HUES64 (cell line): ENCODE results near the gene TSPAN17.

Experiments used
- H3K27ac ChIP-seq: 2 replicates; pipeline ENCODE4 v1.7.0; 2013; ENCODE audit warnings: low read depth, low read length, inconsistent platforms
- H3K27me3 ChIP-seq: 2 replicates; pipeline ENCODE4 v1.6.1; 2013; ENCODE audit warnings: mild to moderate bottlenecking, low read length; ENCODE audit not compliant: insufficient read depth
- H3K36me3 ChIP-seq: 2 replicates; pipeline ENCODE4 v1.6.1; 2013; ENCODE audit warnings: mild to moderate bottlenecking, low read length; ENCODE audit not compliant: insufficient read depth
- H3K4me1 ChIP-seq: 2 replicates; pipeline ENCODE4 v1.6.1; 2013; ENCODE audit warnings: mild to moderate bottlenecking, low read length, moderate library complexity; ENCODE audit not compliant: insufficient read depth
- H3K4me3 ChIP-seq: 2 replicates; pipeline ENCODE4 v1.5.1; 2013; ENCODE audit warnings: mild to moderate bottlenecking, low read length, moderate library complexity
- H3K9ac ChIP-seq: 2 replicates; pipeline ENCODE4 v1.6.1; 2013; ENCODE audit warnings: mild to moderate bottlenecking, low read depth, low read length
- H3K9me3 ChIP-seq: 2 replicates; pipeline ENCODE4 v1.6.1; 2013; ENCODE audit warnings: low read depth, low read length; ENCODE audit not compliant: insufficient read depth
- WGBS: fragments of 150-250, 120-280 bp; methylation state at CpG from one replicate; pipeline ENCODE4 v1.1.7; 2013; ENCODE audit warnings: missing lambda C conversion rate; 5-methylcytosine and 5-hydroxymethylcytosine counted together

TSPAN17 gene

DNA sequence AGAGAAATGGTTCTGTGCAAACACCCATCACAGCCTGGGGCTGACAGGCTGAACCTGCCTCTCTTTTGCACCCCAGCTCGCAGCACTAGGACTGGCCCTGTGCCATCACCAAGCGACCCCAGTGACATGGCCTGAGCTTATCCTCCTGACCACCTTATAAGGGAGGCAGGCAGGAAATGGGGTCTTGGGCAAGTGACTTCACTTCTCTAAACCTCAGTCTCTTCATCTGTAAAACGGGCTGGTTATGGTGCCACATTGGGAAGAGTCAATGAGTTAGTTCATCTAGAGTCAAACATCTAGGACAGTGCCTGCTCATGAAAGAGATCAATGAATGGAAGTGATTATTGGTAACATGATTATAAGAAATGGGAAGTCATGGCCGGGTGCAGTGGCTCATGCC is 23.1 kb upstream of the TSPAN17 start:
- H3K9ac ChIP-seq, result no peak overlapping the region
- no peak overlapping the region for H3K4me3 ChIP-seq
- 0 out of 2 replicates have a peak, but pooled peaks cover 5% of the 10 kb centered on the region for H3K4me1 ChIP-seq
- H3K9me3 ChIP-seq, result no peaks in the 10 kb centered on the region
- peaks cover 50% of the 10 kb centered on the region for H3K27me3 ChIP-seq
- 82% methylated on average over 4 of the region's 4 CpGs for WGBS
- H3K27ac ChIP-seq, result no peak overlapping the region
- no peaks in the 10 kb centered on the region for H3K36me3 ChIP-seq

DNA sequence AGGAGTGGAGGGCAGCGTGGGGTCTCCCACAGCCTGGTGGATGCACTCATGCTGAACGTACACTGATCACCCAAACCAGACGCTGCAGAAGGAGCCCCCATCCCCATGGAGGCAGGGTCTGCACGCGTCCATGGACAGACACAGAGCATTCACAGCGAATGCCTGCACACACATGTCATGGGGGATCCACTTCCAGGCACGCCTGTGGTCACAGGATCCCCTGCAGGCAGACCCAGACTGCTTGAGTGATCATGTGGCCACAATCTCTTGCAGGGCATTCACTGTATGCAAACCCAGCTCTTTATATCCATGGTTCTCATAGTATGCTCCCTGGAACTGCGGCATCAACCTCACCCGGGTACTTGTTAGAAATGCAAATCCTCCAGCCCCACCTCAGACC is 22.3 kb upstream of the TSPAN17 start:
- WGBS, result 77% methylated on average over 9 of the region's 9 CpGs
- Histone ChIP-seq H3K9me3 (no peaks in the 10 kb centered on the region), H3K4me1 (0 out of 2 replicates have a peak, but pooled peaks cover 6% of the 10 kb centered on the region), H3K36me3 (no peaks in the 10 kb centered on the region), H3K9ac (no peak overlapping the region), H3K27me3 (peaks cover 51% of the 10 kb centered on the region), H3K27ac (no peak overlapping the region), H3K4me3 (no peak overlapping the region)

DNA sequence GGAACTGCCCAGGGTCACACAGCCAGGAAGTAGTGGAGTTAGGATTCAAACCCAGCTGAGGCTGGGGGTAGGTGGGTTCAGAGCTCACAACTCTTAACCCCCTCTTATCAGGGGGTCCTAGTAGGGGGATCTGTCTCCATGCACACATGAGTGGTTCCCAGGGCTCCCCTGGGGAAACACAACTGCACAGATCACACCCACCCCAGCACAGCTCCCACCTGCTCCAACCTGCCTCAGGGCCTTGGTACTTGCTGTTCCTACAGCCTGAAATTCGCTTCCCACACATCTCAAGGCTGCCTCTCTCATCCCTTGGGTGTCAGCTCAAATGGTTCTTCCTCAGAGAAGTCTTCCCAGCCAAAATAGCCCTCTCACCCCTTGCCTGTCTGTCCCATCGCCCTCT is 21.8 kb upstream of the TSPAN17 start:
- H3K27ac ChIP-seq, result no peak overlapping the region

DNA sequence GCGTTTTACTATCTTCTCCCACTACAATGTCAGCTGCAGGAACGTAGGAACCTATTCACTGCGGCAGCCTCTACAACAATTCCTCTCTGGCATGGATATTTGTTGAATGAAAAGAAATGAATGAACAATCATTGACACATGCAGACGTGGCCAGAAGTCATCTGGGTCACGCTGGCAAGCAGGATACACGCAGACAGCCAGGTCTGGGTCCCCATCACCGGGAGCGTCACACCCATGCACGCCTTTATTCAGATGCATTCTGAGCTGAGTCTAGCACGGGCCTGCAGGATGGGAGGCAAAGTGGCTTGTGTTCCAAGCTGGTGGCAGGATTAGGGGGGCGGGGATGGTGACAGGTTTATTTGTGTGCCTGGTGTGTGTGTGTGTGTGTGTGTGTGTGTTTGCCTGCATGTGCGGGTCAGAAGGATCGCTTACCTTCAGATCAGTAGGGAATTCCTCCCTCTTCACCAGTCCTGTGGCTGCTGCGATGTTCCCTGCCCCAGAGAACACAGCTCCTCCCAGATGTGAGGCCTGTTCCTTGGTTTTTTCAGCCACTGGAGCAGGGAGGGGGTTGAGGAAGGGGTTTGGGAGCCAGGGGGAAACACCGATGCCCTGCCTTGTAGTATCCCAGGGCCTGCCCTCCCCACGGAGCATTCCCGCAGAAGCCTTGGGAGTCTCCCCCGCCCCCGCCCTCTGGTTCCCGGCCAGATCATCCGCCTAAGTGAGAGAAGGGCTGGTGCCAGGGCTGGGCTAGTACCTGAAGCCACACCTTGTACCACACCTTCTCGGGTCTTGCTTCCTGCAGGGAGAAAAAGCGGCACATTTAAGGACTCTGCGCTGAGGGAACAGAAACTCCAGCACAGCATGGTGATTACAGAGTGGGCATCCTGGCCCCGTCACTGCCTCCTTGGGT is 21.1 kb upstream of the TSPAN17 start:
- Histone ChIP-seq H3K4me1 (peaks cover 8% of the 10 kb centered on the region; the same call in 1 of the 2 replicates), H3K9me3 (no peaks in the 10 kb centered on the region), H3K9ac (no peak overlapping the region), H3K36me3 (no peaks in the 10 kb centered on the region), H3K27ac (no peak overlapping the region), H3K4me3 (no peak overlapping the region), H3K27me3 (peaks cover 51% of the 10 kb centered on the region)
- 61% methylated on average over 25 of the region's 25 CpGs for WGBS

More for the DNA sequence above, 21.8 kb upstream of the TSPAN17 start:
- 84% methylated on average over 2 of the region's 2 CpGs for WGBS
- H3K36me3 ChIP-seq, result no peaks in the 10 kb centered on the region
- no peak overlapping the region for H3K4me3 ChIP-seq
- H3K9ac ChIP-seq, result no peak overlapping the region
- peaks cover 51% of the 10 kb centered on the region for H3K27me3 ChIP-seq
- 0 out of 2 replicates have a peak, but pooled peaks cover 6% of the 10 kb centered on the region for H3K4me1 ChIP-seq
- no peaks in the 10 kb centered on the region for H3K9me3 ChIP-seq

DNA sequence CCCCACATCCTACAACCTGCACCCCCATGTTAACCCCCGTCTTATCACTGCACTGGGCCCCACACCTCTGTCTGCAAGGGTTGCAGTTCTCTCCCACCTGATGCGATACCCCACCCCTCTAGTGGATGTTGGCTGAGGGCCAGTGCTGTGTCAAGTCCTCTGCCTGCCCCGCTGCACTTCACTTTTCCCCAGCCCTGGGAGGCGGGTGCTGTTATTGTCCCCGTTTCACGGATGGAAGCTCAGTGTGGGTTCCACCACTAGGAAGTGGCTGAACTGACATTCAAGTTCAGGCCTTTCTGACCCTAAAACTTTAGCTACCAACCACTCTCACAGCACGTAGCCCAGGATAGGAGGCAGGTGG is 20.4 kb upstream of the TSPAN17 start:
- no peak overlapping the region for H3K27ac ChIP-seq
- no peaks in the 10 kb centered on the region for H3K36me3 ChIP-seq
- no peak overlapping the region for H3K4me3 ChIP-seq
- no peaks in the 10 kb centered on the region for H3K9me3 ChIP-seq
- WGBS, result 80% methylated on average over 6 of the region's 7 CpGs
- H3K9ac ChIP-seq, result no peak overlapping the region
- H3K27me3 ChIP-seq, result peaks cover 52% of the 10 kb centered on the region
- peaks cover 8% of the 10 kb centered on the region; the same call in 1 of the 2 replicates for H3K4me1 ChIP-seq

GRCh38 chr5:176627582-176627981 is 19.7 kb upstream of the TSPAN17 start:
- Histone ChIP-seq H3K27ac (no peak overlapping the region), H3K4me3 (no peak overlapping the region), H3K4me1 (peaks cover 8% of the 10 kb centered on the region; the same call in 1 of the 2 replicates), H3K27me3 (peaks cover 55% of the 10 kb centered on the region), H3K36me3 (no peaks in the 10 kb centered on the region), H3K9ac (no peak overlapping the region), H3K9me3 (no peaks in the 10 kb centered on the region)
- 82% methylated on average over 5 of the region's 5 CpGs for WGBS

DNA sequence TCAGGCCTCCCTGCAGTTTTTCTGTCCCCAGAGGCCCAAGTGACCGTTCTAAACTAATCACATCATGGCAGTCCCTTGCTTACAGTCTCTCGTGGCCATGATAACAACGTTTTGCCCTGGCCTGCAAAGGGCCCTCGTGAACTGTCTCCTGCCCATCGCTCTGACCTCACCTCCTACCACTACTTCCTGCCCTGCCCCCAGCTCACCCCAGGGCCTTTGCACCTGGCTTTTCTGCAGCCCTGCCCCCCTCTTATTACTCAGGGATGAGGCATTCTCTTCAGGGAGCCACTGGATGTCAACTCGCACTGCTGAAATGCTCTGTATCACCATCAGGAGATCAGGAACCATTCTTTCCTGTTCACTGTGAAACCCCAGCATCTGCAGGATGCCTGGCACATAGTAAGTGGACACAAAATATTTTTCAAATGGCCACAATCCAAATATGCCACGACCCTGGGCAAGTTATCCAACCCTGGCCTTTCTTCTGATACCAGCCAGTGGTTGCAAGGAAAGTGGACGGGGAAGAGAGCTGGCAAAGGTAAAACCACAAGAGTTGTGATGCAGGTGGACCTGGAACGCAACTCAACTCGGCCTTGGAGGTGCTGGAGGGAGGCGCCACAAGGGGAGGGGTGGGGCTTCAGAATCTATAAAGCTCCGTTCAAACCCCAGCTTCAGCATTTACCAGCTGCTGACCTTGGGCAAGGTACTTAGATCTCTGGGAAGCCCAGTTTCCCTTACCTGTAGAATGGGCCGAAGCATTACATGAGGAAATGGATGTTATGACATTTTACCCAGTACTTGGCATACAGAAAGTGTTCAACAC is 18.7 kb upstream of the TSPAN17 start:
- peak overlapping the region; percentile 77; the same call in 1 of the 2 replicates for H3K4me3 ChIP-seq
- H3K9me3 ChIP-seq, result no peaks in the 10 kb centered on the region
- peaks cover 9% of the 10 kb centered on the region; the same call in 1 of the 2 replicates for H3K4me1 ChIP-seq
- 53% methylated on average over 13 of the region's 13 CpGs for WGBS
- peaks cover 57% of the 10 kb centered on the region for H3K27me3 ChIP-seq
- no peak overlapping the region for H3K27ac ChIP-seq
- no peaks in the 10 kb centered on the region for H3K36me3 ChIP-seq
- H3K9ac ChIP-seq, result no peak overlapping the region

DNA sequence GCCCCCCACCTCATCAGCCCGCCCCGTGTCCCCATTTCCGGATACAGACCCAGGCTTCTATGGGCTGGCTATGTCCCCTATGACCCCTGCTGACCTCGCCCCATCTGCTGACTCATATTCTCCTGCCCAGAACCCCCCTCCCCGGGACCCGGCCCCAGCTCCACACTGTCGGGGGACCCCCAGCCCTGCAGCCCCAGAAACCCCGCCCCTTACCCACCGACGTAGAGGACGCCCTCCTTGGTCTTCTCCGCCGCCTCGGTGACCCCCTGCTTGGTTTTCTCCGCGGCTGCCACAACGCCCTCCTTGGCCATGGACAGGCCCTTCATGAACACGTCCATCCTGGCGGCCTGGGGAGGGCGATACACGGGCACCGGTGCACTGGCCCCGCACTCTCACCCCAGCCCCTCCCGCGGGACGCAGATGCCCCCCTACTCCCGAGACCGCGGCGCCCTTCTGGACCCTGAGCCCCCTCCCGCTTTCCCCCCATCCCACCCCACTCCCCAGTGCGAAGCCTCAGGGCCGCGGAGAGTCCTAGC is 17.9 kb upstream of the TSPAN17 start:
- Histone ChIP-seq H3K27me3 (peaks cover 64% of the 10 kb centered on the region), H3K9ac (no peak overlapping the region; the same call in 1 of the 2 replicates)
- WGBS, result 5% methylated on average over 34 of the region's 34 CpGs

DNA sequence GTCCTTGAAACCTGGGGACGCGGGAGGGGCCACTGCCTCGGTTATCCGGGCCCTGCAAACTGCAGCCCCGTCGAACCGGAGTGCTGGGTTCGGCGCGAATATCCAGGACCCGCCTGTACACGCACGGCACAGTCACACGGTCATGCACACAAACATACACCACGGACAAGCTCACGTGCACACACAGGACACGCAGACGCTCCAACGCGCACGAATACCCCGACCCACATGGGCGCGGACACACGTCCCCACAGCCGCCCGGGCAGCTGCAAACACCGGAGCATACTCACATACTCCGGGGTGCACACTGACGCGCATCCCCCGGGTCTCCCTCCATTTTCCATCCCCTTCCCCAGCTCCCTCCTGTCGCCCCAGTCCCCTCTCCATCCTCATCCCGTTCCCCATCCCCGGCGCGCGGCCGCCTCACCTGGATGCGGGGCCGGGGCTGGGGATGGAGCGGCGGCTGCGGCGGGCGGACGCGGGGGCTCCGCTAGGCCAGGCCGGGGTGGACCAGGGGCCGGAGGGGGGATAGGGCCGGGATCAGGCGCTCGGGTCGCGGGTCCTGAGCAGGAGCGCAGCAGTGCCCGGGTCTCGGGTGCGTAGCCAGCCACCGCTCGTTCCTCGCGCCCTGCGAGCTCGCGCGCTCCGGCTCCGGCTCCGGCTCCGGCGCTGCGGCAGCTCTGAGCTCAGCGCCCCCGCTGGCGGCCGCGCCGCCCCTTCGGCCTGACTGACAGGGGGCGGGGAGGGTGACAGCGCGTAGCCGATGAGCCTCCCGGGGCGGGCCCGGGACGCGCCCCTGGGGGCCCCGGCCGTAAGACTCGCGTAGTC is 17.2 kb upstream of the TSPAN17 start, which contains the start of the genes EIF4E1B and SNCB:
Gene EIF4E1B, plus strand, starts transcription at position 823 of the 828 bp plus-strand sequence. CDS start 12,113 bp downstream, outside the sequence.
Gene SNCB, minus strand, starts transcription at position 682 of the 828 bp plus-strand sequence. CDS start 880 bp downstream, outside the sequence.
- H3K27me3 ChIP-seq, result peaks cover 64% of the 10 kb centered on the region
- peaks cover 17% of the 10 kb centered on the region for H3K4me1 ChIP-seq
- H3K27ac ChIP-seq, result no peak within 1 kb of the TSS
- no peaks in the 10 kb centered on the region for H3K36me3 ChIP-seq
- peak within 1 kb of the TSS; percentile 77 for H3K4me3 ChIP-seq
- no peaks in the 10 kb centered on the region for H3K9me3 ChIP-seq
- WGBS, result under 1% methylated on average over 94 of the region's 94 CpGs
- H3K9ac ChIP-seq, result no peak within 1 kb of the TSS; the same call in 1 of the 2 replicates

More for the DNA sequence above, 17.9 kb upstream of the TSPAN17 start:
- Histone ChIP-seq H3K27ac (no peak overlapping the region), H3K4me1 (peaks cover 17% of the 10 kb centered on the region), H3K36me3 (no peaks in the 10 kb centered on the region), H3K9me3 (no peaks in the 10 kb centered on the region), H3K4me3 (peak overlapping the region; percentile 77)

- H3K27me3 ChIP-seq, result peaks cover 64% of the 10 kb centered on the region
- peaks cover 17% of the 10 kb centered on the region for H3K4me1 ChIP-seq
- H3K27ac ChIP-seq, result no peak overlapping the region
- H3K36me3 ChIP-seq, result no peaks in the 10 kb centered on the region
- WGBS, result 12% methylated on average over 20 of the region's 20 CpGs
- H3K9ac ChIP-seq, result no peak overlapping the region
- H3K9me3 ChIP-seq, result no peaks in the 10 kb centered on the region
- peak overlapping the region; percentile 77 for H3K4me3 ChIP-seq
Observed at GRCh38 chr5:176630681-176631222, 16.5 kb upstream of the TSPAN17 start.
